GM19397 (cell line): ENCODE data around the gene EIF4A3.
A peak's percentile ranks its signal among the peaks of the same experiment; 100 is the strongest.
"Not testable (repeated sequence)": the region's sequence is repeated elsewhere in the genome, so short reads cannot be mapped to it uniquely, and the experiment has no call there.

Source experiments
- ATAC-seq: cut with Tn5 transposase; IDR thresholded peaks from one replicate; pipeline ENCODE4 v1.9.1; 2021; ENCODE audit warnings: mild to moderate bottlenecking, moderate library complexity; ENCODE audit not compliant: unreplicated experiment

Gene EIF4A3

DNA sequence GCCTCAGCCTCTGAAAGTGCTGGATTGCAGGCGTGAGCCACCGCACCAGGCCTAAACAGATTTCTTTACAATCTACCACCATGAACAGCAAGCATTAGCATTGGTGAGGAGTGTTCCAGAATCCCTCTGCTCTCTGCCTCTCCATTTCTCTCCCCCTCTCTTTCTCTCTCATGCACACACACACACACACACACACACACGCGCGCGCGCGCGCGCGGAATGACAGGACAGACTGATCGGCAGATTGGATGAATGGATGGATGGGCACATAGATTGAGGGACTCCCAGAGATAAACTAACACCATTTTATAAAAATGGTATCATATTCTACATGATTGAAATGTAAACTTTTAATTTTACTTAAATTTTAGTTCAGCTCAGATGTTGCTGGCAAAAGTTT, 26.2 kb upstream of the EIF4A3 start:
- no peak for ATAC-seq

DNA sequence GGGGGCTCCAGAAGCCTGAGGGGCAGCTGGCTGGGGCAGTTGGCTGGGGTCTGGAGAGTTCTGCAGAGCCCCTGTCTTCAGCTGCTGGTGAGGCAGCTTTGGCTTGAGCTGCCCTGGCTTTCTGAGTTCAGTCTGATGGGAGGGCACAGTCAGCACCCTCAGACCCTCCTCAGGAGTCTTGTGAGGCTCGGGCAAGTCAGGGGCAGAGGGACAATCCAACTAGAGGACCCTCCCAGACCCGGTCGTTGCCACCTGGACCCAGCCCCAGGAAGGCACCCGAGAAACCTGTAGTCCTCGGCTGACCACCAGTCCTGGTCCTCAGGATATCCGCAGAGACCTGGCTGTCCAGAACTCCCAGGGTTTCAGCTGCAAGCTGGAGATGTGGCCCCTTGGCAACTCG, 24.8 kb upstream of the EIF4A3 start:
- ATAC-seq = no peak

DNA sequence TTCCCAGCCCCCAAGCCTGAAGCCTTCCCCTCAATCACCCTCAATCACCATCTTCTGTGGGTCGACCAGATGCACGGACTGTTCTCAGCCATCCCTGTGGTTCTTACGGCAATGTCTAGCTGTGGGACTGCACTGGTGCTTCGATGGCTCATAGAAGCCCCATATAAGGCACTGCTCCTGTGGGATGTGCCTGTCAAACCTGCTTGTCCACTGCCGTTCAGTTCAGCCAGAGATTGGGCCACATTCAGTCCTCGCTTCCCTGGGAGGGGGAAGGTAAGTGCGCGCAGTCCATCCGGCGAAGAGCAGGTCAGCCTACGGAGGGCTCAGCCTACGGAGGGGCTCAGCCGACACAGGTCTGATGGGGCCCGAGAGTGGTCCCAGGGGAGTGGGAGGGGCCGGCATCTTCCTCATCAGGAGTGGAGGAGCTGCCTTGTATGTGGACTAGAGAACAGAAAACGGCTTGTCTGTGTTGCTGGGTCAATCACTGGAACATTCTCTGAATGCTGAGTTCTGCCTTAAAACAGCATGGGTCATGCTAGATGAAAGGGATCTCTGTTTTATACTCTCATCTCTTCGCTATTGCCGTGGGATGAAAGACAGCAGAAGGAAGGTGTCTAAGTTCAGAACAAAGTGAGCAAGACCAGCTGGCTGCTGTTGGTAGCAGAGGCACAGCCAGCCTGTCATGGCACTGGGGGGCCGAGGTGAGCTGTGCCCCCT, 23.0 kb upstream of the EIF4A3 start, which contains the start of gene CARD14:
CARD14 (plus strand) TSS at position 247 of the 717 bp plus-strand sequence. CDS start 11,409 bp downstream, outside the sequence.
- no peak for ATAC-seq

DNA sequence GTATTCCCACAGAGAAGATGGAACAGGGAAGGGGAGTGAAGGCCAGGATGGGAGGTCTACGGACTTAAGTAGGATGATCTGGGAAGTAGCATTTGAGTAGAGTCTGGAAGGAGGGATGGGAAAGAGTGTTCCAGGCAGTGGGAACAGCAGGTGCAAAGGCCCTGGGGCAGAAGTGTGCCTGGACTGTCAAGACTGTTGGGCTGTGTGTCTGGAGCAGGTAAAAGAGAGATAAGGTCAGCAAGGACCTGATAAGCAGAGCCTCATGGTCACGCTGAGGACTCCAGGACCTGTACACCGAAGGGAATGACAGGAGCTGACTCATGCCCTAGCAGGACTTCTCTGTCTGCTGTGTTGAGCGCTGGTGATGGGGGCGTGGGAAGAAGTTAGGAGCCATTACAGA, 22.2 kb upstream of the EIF4A3 start:
- ATAC-seq = no peak

DNA sequence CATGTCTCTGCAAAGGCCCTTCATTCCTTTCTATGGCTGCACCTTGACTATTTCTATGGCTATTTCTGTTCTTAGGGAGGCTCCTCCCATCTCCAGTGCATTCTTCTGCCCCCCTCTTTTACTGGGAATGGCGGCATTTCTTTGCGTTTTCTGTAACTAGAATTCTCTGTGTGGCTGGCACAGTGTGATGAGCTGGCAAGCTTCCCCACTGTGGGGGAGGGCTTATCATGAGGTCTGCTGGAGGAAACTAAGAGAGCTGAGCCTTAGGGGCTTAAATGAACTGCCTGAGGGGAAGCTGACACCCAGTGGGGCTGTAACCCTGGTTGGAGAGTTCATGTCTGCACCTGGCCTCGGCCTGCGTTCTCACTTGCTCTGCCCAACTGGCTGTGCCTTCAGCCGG, 21.4 kb upstream of the EIF4A3 start:
- ATAC-seq = no peak

DNA sequence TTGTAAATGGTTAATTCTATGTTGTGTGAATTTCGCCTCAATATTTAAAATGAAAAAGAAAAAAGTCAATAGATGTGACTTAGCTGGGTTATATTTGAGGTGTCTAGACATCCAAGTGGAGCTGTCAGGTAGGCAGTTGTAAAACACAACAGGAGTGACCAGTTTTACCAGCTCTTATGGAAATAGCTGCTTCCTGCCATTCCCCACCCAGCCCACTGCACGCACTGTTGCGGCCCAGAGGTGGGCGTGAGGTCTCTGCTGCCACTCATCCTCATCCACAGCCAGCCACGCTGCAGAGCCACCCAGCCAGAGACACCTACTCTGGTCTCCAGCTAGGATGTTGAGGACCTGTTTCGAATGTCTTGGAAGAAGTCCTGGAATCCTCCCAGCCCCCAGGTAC, 19.5 kb upstream of the EIF4A3 start:
- no peak for ATAC-seq

DNA sequence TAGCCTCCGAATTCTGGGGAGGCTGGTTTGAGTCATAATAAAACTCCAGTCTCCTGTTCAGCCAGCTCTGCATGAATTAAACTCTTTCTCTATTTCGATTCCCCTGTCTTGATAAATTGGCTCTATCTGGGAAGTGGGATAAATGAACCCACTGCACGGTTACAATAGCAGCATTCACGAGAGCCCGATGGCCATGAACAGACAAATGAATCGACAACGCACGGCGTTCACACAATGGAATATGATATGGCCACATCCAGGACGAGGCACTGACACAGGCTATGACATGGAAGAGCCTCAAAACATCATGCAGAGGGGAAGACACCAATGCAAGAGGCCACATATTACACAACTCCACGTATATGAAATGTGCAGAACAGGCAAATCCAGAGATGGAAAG, 17.3 kb upstream of the EIF4A3 start:
- ATAC-seq = no peak

DNA sequence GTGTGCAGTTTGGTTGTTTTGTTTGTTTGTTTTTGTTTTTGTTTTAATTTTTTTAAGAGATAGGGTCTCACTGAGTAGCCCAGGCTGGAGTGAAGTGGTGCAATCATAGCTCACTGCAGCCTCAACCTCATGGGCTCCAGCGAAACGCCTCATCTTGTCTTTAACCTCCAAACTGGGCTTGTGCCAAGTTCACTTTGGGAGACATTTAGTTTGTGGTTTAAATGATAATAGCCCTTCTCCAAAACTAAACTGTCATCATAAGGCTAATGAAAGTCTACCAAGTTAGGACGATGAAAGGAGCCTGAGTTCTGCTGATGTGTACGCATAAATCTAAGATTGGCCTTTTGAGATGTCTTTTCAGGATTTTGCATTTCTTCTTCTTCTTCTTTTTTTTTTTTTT, 16.4 kb upstream of the EIF4A3 start:
- no peak for ATAC-seq

DNA sequence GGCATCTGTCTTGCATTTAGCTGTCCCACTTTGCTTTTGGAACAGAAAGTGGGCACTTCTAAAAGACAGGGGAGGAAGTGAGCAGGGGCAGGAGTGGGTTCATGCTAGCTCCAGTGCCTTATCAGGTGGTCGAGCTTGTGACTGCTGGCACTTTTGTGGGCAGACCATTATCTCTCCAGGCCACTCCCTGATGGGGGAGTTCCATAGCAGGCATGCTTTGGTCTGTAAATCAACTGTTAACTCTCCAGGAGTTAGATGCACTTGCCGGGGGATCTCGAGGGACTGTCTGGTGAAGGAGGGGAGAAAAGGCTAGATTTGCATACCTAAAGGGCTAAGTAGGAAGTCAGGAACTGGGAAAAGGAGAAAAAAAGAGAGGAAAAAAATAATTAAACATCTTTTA, 13.6 kb upstream of the EIF4A3 start:
- ATAC-seq = no peak

DNA sequence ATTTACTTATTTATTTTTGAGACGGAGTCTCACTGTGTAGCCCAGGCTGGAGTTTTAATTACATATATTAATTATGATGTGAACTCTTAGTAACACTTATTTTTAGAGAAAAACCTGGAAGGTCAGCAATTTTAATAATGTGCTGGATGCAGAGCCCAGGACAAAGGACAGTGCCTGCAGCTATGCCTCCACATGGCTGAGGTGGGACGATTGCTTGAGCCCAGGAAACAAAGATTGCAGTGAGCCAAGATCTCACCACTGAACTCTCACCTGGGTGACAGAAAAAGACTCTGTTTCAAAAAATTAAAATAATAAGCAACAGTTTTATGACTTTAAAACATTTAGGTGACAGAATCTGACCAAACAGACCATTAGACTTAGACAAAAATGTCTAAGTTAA, 11.9 kb upstream of the EIF4A3 start:
- no peak for ATAC-seq

DNA sequence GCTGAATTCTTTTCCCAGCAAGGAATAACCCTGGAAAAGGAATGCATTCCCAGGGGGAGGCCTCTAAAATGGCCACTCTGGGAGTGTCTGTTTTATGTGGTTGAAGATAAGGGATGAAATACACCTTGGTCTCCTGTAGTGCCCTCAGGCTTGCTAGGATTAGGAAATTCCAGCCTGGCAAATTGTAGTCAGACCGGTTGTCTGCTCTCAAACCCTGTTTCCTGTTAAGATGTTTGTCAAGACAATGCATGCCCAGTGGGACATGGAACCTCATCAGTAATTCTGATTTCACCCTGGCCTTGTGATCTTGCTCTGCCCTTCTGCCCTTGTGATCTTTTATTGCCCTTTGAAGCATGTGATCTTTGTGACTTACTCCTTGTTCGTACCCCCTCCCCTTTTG, 8.7 kb upstream of the EIF4A3 start:
- not testable (repeated sequence) for ATAC-seq

DNA sequence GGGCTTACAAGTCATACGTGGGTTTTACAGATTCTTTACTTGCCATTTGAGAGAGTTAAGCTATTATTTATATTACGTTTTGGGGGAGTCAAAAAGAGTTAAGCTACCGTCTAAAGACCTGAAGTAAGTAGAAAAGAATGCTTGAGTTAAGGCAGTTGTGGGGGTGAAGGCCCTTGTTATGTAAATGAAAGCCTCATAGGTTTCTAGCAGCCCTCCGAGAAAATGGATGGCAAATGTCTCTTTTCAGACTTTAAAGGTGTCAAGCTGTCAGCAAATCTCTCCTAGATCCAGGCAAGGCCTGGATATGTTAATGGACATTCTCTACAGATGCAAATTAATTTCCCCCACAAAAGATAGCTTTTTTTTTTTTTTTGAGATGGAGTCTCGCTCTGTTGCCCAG, 7.2 kb upstream of the EIF4A3 start:
- ATAC-seq = no peak

DNA sequence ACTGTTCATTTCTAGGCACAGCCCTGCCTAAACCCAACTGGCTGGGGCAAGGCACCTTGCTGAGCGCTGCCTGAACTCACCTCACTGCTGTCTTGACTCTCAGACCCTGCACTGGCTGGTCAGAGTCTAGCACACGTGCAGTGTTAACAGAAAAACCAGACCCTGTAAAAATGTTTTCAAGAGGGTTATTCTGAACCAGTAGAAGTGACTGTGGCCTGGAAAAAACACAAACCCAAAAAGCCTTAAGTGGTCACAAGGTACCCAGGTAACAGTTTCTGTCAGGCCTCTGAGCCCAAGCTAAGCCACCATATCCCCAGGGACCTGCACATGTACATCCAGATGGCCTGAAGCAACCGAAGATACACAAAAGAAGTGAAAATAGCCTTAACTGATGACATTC, 6.1 kb upstream of the EIF4A3 start:
- ATAC-seq = peak; percentile 79

DNA sequence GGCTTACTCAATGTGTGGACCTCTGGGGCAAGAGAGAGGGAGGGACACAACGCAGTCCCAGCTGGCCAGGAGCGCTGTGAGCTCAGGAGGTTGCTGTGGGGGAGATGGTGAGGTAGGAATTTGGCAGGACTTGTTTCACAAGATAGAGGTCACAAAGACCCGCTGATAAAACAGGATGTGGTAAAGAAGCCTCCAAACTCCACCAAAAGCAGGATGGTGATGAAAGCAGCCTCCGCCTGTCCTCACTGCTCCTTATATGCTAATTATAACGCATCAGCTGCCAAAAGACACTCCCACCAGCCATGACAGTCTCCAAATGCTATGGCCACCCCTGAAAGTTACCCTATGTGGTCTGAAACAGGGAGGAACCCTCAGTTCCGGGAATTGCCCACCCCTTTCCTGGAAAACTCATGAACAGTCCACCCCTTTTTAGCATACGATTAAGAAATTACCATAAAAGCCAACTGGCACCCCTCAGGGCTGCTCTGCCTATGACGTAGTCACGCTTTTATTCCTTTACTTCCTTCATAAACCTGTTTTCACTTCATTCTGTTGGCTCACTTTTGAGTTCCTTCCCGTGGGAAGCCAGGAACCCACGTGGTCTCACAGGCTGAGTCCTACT, 5.3 kb upstream of the EIF4A3 start:
- ATAC-seq = no peak

DNA sequence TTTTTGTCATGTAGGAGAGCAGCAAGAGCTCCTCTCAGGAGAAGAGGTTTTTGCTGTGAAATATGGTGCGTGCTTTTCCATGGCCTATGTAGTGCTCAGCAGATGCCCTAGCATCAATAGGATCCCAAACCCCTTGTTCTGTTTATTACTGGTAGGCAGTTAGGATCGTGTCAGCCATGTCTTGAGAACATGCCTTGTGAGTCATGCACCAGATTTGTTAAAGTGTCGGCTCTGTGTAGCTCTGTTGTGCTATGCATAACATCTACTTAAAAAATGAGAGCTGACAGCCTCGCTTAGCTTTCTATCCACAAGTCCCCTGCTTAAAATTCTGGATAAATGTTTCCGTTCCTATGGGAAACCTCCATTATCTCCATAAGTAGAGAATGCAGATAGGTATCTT, 4.4 kb upstream of the EIF4A3 start:
- ATAC-seq = no peak

DNA sequence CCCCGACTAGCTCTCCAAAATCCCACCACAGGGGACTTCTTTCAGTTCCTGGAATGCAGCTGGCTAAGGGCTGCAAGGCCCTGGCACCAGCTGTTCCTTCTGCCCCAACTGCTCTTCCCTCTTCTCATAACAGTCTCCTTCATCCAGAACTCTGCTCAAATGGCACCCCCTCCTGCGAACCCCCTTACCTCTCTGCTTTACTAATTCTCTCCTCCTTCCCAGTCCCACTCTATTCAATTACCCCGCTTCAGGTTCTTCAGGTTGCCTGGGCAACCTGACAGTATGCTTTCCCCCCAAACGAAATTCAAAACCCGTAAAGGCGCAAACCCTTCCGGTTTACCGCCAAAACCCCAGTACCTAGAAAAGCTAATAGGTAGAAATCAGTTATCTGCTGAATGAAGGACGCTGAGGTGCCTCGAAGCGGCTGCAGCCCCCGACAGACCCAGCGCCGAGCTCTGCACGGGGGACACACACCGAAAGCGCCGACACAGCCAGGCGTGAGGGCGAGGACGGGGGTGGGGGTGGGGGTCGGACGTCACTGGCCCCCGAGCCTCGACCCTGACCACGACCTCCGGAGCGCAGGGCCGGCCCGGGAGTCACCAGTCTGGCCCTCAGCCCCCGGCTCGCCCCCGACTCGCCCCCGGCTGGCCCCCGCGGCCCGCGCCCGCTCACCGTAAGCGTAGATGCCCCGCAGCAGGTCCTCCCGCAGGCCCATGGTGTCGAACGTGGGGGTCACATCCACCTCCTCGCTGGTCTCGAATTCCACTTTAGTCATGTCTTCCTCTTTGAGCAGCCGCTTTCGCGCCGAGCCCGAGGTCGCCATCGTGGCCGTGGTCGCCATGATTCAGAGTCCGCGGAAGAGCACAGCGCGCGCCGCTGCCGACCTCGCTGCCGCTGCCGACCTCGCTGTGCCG, 550 bp downstream of the EIF4A3 start:
- peak; percentile 13 for ATAC-seq

DNA sequence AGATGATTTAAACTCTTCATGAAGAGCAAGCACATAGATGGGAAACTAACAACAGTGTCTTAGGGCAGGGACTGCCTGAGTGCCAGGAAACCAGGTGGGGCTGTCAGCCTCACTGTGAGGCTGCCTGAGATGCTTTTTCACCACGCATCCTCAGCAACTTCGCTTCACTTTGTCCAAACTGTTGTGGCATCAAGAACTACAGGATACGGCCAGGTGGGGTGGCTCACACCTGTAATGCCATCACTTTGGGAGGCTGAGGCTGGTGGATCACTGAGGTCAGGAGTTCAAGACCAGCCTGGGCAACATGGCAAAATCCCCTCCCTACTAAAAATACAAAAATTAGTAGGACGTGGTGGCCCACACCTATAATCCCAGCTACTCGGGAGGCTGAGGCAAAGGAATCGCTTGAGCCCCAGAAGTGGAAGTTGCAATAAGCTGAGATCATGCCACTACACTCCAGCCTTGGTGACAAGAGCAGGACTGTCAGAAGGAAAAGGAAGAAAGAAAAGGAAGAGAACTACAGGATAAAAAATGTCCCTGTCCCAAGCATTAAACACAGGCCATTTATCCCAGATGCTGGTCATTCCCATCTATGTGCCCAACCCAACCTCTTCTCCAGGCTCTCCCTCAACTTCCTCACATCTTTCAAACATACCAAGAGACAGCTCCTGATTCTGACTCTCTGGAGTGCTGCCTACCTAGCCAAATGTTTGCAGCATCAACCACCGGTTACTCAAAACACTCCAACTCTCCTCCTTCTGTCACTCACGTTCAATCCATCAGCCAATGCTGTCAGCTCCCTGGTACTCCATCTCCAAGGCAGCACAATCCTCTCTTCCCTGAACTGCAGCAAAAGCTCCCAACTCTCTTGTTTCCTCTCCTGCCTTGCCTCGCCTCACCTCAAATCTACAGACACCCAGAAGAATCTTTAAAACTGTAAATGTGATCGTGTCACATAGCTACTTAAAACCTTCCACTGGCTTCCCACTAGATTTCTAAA, 1.6 kb downstream of the EIF4A3 start:
- no peak for ATAC-seq

DNA sequence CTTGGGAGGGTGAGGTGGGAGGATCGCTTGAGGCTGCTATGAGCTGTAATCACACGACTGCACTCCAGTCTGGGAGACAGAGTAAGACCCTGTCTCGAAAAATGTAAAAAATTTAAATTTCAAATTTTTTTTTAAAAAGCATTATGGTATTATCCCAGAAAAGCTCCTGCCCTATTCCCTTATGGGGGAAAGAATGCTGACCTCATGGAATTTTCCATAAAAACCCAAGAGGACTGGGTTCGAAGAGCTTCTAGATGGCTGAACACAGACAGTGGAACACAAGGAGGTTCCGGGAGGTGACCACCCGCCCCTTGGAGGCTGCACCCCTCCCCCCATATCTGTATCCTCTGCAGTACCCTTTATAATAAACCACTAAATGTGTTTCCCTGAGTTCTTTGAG, 4.0 kb downstream of the EIF4A3 start:
- ATAC-seq = no peak

DNA sequence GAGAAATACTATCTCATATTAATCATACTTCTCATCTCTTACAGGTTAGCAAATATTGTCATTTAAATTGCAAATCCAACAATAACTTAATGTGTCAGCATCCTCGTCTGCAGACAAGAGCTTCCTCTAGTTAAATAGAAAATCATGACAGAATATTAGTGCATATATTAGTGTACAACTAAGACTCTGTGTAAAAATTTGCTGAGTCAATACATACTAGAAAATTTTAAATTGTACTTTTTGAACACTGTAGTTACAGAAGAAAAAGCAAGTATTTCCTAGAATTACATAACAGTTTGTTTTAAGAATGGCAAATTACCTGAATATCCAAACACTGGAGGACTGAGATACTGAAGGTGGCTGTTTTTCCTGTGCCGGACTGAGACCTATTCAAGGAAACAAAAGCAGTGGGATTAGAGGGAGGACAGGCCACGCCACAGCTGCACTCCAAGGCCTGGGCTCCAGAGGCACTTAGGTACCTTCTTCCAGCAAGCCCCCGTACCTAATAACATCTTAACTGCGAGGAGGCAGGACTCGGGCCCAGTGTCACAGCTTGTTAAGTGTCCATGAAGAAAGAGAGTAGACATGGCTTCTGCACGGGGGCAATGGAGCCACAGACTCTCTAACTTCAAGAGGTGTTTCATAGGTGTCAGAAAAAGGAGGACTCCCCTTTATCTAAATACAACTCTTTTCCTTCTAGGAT, 5.3 kb downstream of the EIF4A3 start:
- no peak for ATAC-seq

DNA sequence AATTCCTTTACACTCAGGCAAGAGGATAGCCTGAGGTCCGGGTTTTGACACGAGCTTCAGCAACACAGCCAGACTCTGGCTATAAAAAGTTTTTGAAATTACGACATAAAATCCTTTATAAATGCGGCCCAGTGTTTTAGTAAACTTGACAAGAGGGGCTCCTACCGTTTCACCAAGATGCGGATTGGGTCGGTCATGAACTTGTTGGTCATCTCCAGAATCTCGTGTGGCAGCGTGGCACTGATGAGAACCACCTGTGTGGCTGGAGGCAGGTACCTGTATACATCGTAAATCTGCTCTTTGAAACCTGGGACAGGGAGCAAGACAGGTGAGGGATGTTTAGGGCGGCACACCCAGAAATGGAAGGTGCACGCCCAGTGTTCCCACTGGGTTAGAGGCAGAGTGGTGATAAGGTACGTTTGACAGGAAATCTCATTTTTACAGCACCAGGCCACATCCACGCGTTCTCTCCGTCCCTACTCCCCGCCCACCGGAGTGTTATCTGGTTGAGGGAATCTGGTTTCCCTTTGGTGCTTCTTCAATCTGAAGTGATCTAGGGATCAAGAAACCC, 8.0 kb downstream of the EIF4A3 start:
- no peak for ATAC-seq
